ENCODE data around the gene DENND5B.

DENND5B gene

GRCh38 chr12:31369712-31370521 lies 221.0 kb downstream of the DENND5B start:
- no peak for DNase-seq

- DNase-seq, result no peak
Observed at GRCh38 chr12:31368666-31369361, 222.1 kb downstream of the DENND5B start.

- no peak for DNase-seq
Observed at GRCh38 chr12:31366104-31366621, 224.8 kb downstream of the DENND5B start.

GRCh38 chr12:31363831-31364230 lies 227.1 kb downstream of the DENND5B start:
- no peak for DNase-seq

GRCh38 chr12:31363416-31363809 lies 227.5 kb downstream of the DENND5B start:
- DNase-seq, result no peak

GRCh38 chr12:31362759-31363415 lies 228.0 kb downstream of the DENND5B start:
- peak; percentile 43 for DNase-seq

- DNase-seq, result peak; percentile 27
Observed at GRCh38 chr12:31362115-31362758, 228.7 kb downstream of the DENND5B start.

GRCh38 chr12:31361730-31362114 lies 229.2 kb downstream of the DENND5B start:
- DNase-seq, result no peak

GRCh38 chr12:31355747-31356107 lies 235.2 kb downstream of the DENND5B start:
- no peak for DNase-seq

- no peak for DNase-seq
Observed at GRCh38 chr12:31353750-31354708, 236.9 kb downstream of the DENND5B start.

GRCh38 chr12:31346267-31346666 lies 244.7 kb downstream of the DENND5B start:
- no peak for DNase-seq

- no peak for DNase-seq
Observed at GRCh38 chr12:31343139-31343538, 247.8 kb downstream of the DENND5B start.

- DNase-seq, result no peak
Observed at GRCh38 chr12:31342286-31342685, 248.7 kb downstream of the DENND5B start.

- DNase-seq, result no peak
Observed at GRCh38 chr12:31339831-31340622, 250.9 kb downstream of the DENND5B start.

GRCh38 chr12:31337952-31338351 lies 253.0 kb downstream of the DENND5B start:
- DNase-seq, result no peak

Measured in stimulated activated CD8-positive, alpha-beta memory T cell treated with anti-CD3 and anti-CD28 coated beads, Interleukin-4, amount 100 ng/mL, for 48 hours (primary cell).